AG04450 (cell line): ENCODE measurements around the gene ARMH1. TPM values are rescaled to one million over a fixed set of nuclear protein-coding genes. Genes with fewer than 3 reads are reported as not detected.

Experiments used
- CTCF ChIA-PET: fragments of 300-600, 350-600 bp; formaldehyde crosslinking; extraction: SDS; loops from one replicate; lab custom pipeline; 2022; ENCODE audit warnings: antibody characterized with exemption, inconsistent platforms; lab: Charles Lee
- POLR2A ChIA-PET: fragments of 350-600 bp; formaldehyde crosslinking; extraction: SDS; loops from one replicate; lab custom pipeline; 2021; ENCODE audit warnings: antibody characterized with exemption, inconsistent platforms; lab: Yijun Ruan, JAX
- DNase-seq: peaks from one replicate; pipeline ENCODE4 v3.0.0-alpha.2; 2011; ENCODE audit warnings: low read depth, low spot score
- H3K27ac ChIP-seq: one replicate; pipeline ENCODE4 v1.5.1; 2012; ENCODE audit warnings: low read depth, low read length, control low read depth
- H3K27me3 ChIP-seq: one replicate; pipeline ENCODE4 v1.6.0; 2012; ENCODE audit warnings: low read length; ENCODE audit not compliant: control insufficient read depth, insufficient read depth
- H3K4me3 ChIP-seq: 2 replicates; pipeline ENCODE4 v1.5.1; 2011; ENCODE audit warnings: mild to moderate bottlenecking, low read depth, low read length, control low read depth
- H3K9me3 ChIP-seq: 2 replicates; pipeline ENCODE4 v1.5.1; 2012; ENCODE audit warnings: low read length; ENCODE audit not compliant: control insufficient read depth, insufficient read depth
- polyA plus RNA-seq: library from polyadenylated mRNA; depleted of rRNA; stranded (reverse); fragments of >200 nt; gene quantifications from 2 replicates; pipeline ENCODE4 v1.2.3, GENCODE V29; 2011
- TF ChIP-seq, protein P1 (sequence below): IDR thresholded peaks from 2 replicates; pipeline ENCODE4 v1.5.1; 2011; ENCODE audit warnings: low read depth, low read length, control low read depth, inconsistent platforms

ARMH1 gene
- polyA plus RNA-seq, 1 experiment = 2.7 TPM

DNA sequence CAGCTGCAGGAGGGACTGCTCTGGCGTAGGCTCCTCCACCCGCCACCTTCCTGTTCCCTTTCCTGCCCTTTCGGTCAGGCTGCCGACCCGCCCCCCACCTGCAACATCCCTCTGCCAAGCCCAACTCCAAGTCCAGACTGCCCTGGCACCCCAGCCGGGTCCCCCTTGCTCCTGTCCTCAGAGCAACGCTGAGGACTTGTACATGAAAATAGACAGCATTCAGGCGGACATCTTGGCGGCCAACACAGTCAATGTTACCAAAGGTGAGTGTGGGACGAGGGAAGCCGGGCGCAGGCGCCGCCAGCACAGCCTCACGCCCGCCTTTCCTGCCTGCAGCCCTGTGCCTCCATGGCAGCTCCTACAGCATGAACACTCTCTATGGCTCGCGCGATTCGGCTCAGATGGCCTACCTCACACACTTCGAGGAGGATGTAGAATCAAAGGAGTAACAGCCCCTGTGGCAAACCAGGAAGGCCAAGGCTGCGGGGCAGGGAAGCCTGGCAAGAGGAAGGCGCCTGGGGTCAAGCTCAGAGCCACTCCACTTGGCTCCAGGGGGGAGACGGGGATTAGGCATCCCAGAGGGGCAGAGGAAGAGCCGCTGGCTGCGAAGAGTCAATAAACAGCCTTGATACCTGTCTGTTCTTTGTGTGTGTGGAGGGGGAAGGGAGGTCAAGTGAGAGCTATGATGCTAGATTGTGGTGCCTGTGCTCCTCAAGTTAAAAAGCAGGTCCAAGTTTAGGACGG lies 50.6 kb downstream of the ARMH1 start:
- ChIA-PET POLR2A (no interaction called here), CTCF (no interaction called here)
- no peak for DNase-seq
- Histone ChIP-seq H3K27ac (no peak overlapping the region), H3K27me3 (no peaks in the 10 kb centered on the region), H3K4me3 (no peak overlapping the region), H3K9me3 (peaks cover 8% of the 10 kb centered on the region; the same call in 1 of the 2 replicates)
- TF ChIP-seq, protein P1, sequence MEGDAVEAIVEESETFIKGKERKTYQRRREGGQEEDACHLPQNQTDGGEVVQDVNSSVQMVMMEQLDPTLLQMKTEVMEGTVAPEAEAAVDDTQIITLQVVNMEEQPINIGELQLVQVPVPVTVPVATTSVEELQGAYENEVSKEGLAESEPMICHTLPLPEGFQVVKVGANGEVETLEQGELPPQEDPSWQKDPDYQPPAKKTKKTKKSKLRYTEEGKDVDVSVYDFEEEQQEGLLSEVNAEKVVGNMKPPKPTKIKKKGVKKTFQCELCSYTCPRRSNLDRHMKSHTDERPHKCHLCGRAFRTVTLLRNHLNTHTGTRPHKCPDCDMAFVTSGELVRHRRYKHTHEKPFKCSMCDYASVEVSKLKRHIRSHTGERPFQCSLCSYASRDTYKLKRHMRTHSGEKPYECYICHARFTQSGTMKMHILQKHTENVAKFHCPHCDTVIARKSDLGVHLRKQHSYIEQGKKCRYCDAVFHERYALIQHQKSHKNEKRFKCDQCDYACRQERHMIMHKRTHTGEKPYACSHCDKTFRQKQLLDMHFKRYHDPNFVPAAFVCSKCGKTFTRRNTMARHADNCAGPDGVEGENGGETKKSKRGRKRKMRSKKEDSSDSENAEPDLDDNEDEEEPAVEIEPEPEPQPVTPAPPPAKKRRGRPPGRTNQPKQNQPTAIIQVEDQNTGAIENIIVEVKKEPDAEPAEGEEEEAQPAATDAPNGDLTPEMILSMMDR = no peak

DNA sequence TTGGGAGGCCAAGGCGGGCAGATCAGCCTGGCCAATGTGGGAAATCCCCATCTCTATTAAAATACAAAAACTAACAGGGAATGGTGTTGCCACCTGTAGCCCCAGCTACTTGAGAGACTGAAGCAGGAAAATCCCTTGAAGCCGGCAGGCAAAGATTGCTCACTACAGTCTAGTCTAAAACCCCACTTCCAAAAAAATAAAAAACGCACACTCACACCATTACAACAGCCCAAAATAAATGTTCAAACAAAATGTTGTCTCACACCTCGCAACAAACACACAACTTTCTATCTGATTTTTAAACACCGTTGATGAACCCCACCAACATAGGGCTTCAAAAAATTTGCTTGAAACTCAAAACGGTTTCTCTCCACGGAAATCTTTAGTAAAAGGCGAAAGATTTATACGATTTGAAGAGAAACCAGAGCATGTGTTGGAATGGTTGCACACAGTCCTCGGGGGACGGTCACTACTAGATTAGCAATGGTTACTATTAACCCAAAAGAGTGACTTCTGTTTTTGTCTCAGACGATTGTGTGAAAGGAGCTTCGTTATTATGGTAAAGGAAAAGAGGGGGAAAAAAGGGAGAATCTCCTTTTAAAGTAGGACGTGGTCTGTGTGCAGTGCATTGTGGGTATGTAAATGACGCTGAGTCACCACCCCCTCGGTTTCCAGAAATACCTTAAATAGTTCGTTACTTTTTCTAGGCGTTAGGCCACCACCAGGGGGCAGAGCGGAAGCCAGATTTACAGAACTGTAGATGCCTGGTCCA lies 56.4 kb downstream of the ARMH1 start, which contains the start of gene RNU5D-1:
Gene RNU5D-1 (minus strand): TSS at position 430 of the 772 bp plus-strand sequence.
- ChIA-PET POLR2A (interaction anchor here (0.6 to 3.1 kb wide), 18 partner anchors 8 to 871 kb away, joined by 3 to 32 read pairs (median 5); partner anchors contain the start of genes ARMH1, ERI3, HECTD3 and KIF2C), CTCF (interaction anchor here (0.6 to 2.8 kb wide), 61 partner anchors 9 to 1961 kb away, joined by 3 to 89 read pairs (median 4); partner anchors contain the start of genes ARMH1, BTBD19, HECTD3 and KIF2C)
- Histone ChIP-seq H3K4me3 (peak within 1 kb of the TSS; percentile 17; the same call in 1 of the 2 replicates), H3K27me3 (no peaks in the 10 kb centered on the region), H3K27ac (peak within 1 kb of the TSS; percentile 98), H3K9me3 (no peaks in the 10 kb centered on the region)
- TF ChIP-seq, protein P1 = peak; percentile 82
- DNase-seq = peak; percentile 94

DNA sequence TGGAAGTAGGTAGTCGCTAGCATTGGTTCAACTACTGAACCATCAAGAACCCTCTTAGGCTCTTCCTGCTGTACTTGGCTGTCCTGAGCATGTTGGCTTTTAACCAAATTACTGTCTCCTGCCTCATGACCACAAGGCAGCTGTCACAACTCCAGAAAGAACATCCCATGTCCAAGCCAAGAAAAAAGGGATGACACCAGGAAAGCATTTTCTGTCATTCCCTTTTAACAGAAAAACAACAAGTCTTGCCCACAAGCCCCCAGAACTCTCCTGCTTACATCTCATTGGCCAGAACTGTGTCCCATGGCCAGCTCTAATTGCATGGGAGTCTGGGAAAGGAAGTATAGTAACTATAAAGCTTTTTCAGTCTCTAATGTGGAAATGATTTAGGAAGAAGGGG lies 58.9 kb downstream of the ARMH1 start:
- no peak overlapping the region for H3K27ac ChIP-seq
- no peak for DNase-seq
- peaks cover 3% of the 10 kb centered on the region; the same call in 1 of the 2 replicates for H3K9me3 ChIP-seq
- no peak overlapping the region for H3K4me3 ChIP-seq
- POLR2A ChIA-PET = interaction anchor here (1.1 kb wide), 1 partner anchor 42 kb away, joined by 5 read pairs; the partner anchor contains the start of gene RPS8
- CTCF ChIA-PET = interaction anchor here (1.0 kb wide), 1 partner anchor 81 kb away, joined by 3 read pairs; no protein-coding TSS in a partner anchor
- H3K27me3 ChIP-seq = no peaks in the 10 kb centered on the region
- TF ChIP-seq, protein P1 = no peak

DNA sequence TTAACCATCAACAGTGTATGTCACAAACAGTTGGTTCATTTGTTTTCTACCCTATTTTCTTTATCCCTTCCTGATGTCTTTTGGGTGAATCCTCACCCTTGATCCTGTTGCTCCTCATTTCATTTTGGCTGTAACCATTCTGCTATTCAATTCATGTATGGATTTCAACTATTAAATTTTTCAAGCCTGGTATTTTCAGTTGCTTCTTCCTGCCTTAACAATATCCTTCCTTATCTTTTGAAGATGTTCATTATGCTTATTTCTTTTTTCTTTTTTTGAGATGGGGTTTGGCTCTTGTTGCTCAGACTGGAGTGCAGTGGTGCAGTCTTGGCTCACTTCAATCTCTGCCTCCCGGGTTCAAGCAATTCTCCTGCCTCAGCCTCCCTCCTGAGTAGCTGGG lies 59.3 kb downstream of the ARMH1 start:
- no peak for DNase-seq
- TF ChIP-seq, protein P1 = no peak
- CTCF ChIA-PET = no interaction called here
- Histone ChIP-seq H3K27me3 (no peaks in the 10 kb centered on the region), H3K9me3 (peaks cover 5% of the 10 kb centered on the region; the same call in 1 of the 2 replicates), H3K4me3 (no peak overlapping the region), H3K27ac (no peak overlapping the region)
- POLR2A ChIA-PET = no interaction called here
